GM21390 (cell line): ENCODE data around the gene CEP170B.
A peak's percentile ranks its signal among the peaks of the same experiment; 100 is the strongest.

Experiments used
- ATAC-seq: cut with Tn5 transposase; IDR thresholded peaks from one replicate; pipeline ENCODE4 v1.9.1; 2021; ENCODE audit not compliant: unreplicated experiment

CEP170B gene

GRCh38 chr14:104929268-104930230 lies 64.5 kb downstream of the CEP170B start:
- ATAC-seq: no peak

DNA sequence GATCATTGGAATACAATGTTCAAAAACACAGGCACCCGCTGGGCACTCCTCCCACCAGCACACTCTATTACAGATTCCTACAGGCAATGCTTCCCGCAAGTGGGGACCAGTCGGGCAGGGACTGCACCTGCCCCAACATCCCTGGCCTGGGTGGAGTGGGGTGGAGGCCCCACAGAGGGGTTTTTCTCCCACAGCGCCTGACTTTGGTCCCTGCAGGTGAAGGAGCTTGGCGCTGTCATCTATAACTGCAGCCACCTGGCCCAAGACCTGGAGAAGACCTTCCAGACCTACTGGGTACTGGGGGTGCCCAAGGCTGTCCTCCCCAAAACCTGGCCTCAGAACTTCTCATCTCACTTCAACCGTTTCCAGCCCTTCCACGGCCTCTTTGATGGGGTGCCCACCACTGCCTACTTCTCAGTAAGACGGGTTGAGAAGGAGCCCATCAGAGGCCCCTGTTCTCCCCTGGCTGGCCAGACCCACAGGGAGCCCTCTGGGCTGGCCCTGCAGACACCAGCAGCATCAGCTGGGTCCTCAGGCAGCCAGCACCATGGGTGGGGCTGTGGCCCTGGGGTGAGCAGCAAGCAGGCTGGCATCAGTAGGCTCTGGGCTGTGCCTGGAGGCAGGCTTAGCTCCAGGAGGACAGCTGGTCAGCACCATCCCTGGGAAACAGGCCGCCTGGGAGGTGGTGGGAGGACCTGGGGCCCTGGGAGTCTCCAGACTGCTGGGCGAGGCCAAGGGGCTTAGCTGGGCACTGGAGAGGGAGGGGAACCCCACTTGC lies 65.6 kb downstream of the CEP170B start:
- no peak for ATAC-seq

GRCh38 chr14:104931304-104931770 lies 66.3 kb downstream of the CEP170B start:
- no peak for ATAC-seq

GRCh38 chr14:104931771-104932675 lies 67.0 kb downstream of the CEP170B start:
- ATAC-seq: no peak

DNA sequence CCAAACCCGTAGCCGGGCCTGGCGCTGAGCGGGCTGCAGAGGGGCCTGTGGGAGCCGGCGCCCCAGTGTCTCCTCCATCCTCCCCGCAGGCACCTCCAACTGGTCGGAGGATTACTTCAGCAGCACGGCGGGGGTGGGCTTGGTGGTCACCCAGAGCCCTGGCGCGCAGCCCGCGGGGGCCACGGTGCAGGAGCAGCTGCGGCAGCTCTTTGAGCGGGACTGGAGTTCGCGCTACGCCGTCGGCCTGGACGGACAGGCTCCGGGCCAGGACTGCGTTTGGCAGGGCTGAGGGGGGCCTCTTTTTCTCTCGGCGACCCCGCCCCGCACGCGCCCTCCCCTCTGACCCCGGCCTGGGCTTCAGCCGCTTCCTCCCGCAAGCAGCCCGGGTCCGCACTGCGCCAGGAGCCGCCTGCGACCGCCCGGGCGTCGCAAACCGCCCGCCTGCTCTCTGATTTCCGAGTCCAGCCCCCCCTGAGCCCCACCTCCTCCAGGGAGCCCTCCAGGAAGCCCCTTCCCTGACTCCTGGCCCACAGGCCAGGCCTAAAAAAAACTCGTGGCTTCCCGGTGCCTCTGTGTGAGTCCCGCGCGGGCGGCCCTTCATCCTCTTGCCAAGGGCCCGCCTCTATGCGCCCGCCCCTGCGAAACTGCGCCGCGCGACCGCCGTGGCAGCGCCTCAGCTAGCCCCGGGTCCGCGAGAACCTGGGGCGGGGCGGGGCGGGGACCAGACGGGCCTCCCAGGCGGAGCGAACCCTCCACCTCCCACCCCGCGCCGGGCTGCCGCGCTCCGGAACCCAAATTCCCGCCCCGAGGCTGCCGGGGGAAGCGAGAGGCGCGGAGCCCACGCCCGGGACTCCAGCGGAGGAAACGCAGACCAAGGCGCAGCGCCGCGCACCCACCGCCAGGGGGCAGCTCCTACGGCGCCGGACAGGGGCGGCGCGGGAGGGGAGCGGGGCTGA lies 67.9 kb downstream of the CEP170B start:
- ATAC-seq: peak; percentile 50

GRCh38 chr14:104933746-104934733 lies 69.0 kb downstream of the CEP170B start:
- ATAC-seq: no peak

GRCh38 chr14:104935026-104935650 lies 70.1 kb downstream of the CEP170B start:
- no peak for ATAC-seq

GRCh38 chr14:104935955-104936354 lies 70.9 kb downstream of the CEP170B start:
- ATAC-seq: no peak

DNA sequence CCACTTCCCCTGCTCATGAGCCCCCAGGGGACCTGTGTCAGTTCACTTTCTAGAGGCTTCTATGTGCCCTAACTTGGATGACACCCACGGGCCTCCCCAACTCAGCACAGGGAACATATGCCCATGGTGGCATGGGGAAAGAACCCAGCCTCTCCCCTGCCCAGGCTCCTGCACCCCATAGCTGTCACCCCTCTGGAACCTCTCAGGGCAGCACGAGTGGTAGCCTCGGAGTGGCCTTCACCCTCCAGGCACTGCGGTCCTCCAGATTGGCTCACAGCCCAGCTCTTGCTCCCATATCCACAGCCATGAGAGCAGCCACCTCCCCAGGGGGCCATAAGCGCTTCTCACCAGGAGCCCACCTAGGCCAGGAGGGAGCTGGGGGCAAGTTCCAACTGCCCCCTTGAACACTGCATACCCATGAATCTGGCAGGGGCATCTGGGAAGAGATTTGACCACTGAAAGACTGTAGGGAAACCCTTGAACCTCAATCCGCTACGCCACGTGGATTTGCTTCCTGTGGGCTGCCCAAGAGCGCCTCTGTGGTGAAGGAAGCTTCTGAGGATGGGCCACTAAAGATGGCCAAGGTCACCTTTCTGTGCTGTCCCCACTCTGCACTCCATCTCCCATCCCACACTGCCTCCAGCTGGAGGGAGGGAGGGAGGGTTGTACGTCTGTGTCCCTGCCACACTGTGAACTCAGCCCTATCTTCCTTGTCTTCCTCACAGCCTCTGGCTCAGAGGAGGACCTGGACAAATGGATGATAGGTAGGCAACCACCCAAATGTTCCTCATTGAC lies 71.5 kb downstream of the CEP170B start:
- ATAC-seq: no peak

DNA sequence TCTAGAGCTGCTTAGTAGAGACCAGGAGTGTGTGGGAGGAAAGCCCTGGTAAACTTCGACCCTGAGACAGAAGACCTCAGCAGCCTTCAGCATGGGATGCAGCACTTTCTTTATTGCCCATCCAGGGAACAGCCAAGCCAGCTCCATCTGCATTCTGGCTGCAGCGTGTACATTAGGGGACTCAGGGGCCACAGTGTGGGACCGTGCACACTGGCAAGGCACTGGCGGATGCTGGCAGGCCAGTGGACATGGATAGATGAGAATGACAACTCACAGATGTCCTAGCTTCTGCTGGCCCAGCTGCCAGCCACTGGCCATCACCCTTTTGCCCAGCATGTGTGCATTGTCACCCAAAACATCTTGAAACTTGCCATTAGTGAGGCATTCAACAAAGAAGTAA lies 72.1 kb downstream of the CEP170B start:
- no peak for ATAC-seq

DNA sequence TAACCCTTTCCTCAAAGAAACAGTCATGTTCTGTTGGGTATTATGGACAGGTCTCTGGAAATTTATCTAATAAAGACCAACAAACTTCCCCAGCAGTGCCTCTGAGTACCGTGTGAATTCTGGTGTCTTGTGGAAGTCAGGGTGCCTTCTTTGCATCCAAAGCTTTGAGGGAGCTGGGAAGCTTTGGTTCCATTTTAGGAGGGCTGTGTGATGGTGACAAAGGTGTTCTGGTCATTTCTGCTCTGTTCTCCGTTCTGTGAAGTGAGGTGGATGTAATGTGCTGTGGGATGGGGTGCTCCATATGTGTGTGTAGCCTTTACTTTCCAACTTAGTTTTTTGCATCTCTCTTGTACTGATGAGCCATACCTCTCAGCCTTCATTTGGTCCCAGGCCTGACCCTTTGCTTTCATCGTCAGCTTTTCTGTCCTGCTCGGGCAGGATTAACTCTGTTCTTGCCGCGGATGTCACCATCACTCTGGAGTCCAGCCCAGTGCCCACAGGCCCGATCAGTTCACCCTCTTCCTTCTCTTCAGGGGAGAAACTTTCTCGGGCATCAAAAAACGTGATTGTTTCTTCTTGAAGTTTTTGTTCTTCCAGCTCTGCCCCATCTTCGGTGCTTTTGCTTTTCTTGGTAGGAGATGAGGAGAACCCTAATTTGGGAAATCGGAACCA lies 72.8 kb downstream of the CEP170B start:
- ATAC-seq: no peak

DNA sequence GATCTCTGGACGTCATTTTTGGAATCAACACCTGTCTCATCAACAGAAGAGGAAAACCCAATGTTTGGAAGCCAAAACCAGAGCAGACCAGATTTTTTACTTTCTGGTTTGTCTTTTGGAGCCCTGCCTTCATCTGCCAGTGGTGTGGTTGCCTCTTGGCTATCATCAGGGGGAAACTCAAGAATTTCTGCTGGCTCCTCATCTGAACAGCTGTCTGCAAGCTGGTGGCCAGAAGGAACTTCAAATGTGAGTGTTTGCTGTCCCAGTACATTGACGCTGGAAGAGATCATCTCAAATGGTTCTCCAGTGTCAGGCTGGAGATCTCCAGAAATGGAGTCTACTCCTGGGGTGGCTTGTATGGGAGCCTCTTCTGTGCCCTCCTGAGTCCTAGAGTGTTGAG lies 73.4 kb downstream of the CEP170B start:
- no peak for ATAC-seq

DNA sequence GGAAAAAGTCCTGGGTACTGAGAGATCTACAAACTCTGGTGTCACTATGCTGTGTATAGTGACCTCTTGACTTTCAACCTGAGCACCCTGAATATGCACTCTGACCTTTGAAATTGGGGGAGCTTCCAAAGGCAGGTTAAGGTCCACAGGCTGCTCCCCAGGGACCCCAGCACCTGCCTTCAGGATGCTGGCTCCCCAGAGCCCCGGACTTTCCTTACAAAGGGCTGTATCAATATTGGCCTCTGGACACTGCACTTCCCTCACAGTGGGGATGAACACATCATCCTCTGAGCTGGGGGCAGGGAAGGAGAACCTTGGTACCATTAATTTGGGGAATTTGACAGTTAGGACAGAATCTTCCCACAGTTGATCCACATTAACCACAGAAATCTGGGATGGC lies 73.9 kb downstream of the CEP170B start:
- ATAC-seq: no peak

DNA sequence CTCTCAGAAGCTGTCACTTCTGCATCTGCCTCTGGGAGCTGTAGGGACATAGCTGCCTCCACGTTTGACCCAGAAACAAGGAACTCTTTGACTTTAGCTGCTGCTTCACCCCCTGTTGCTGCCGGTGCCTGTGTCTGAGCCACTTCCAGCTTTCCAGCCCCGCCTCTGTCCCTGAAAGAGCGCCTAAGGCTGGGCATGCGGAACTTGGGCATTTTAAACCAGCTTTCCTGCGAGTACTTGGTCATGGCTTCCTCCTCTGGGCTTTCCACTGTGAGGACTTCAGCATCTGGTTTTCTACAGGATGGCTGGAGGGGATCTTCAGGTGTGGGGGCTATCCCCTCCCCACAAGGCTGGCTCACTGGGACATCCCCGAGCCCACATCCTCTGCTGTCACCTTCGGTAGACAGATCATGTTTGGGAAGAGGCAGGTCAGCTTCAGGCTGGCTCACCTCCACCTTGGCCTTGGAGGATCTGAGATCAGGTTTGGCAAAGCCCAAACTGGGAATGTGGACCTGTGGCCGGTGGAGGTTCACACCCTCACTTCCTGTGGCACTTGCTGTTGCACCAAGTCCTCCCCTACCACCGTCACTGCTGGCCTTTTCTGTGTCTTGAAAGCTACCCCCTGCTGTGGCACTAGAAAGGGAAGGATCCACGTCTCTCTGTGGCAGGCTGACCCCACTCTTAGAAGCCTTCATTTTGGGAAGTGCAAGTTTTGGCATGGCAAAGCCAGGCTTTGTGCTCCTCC lies 74.8 kb downstream of the CEP170B start:
- no peak for ATAC-seq

GRCh38 chr14:104940526-104941150 lies 75.6 kb downstream of the CEP170B start:
- ATAC-seq: no peak
